K562 (cell line): ENCODE measurements around the gene CFAP300.

Experiments
- CBFB ChIP-seq: sonication (generic); formaldehyde crosslinking; IDR thresholded peaks from 2 replicates; pipeline ENCODE4 v1.4.0; 2020; ENCODE audit warnings: mild to moderate bottlenecking, missing genetic modification reagents
- CREB1 ChIP-seq, 2 experiments: sonication (generic) in 1 of 2; formaldehyde crosslinking in 1 of 2; IDR thresholded peaks; 2 replicates each; pipeline versions ENCODE4 v1.6.1 to v1.8.0; 2012 to 2022; ENCODE audit warnings: inconsistent platforms in 1 of 2, mild to moderate bottlenecking in 1 of 2, missing genetic modification reagents in 1 of 2, moderate library complexity in 1 of 2
- CREB3L1 ChIP-seq: fragments of 450-650 bp; IDR thresholded peaks from 2 replicates; pipeline ENCODE4 v1.6.1; 2014; ENCODE audit warnings: low read depth, mild to moderate bottlenecking, moderate library complexity, borderline replicate concordance
- POLR2A ChIP-seq: fragments of 450-650 bp; conservative IDR thresholded peaks from 2 replicates; pipeline ENCODE4 v1.6.1; 2016
- SAFB2 ChIP-seq: fragments of 200-400 bp; formaldehyde crosslinking; IDR thresholded peaks from 2 replicates; pipeline ENCODE4 v1.6.1; 2018; ENCODE audit warnings: borderline replicate concordance, low read length, low read depth, moderate library complexity; ENCODE audit not compliant: severe bottlenecking
- SREBF2 ChIP-seq: sonication (generic); formaldehyde crosslinking; IDR thresholded peaks from 2 replicates; pipeline ENCODE4 v1.4.0; 2020; ENCODE audit warnings: mild to moderate bottlenecking, missing genetic modification reagents
- TAF1 ChIP-seq: IDR thresholded peaks from 2 replicates; pipeline ENCODE4 v1.6.1; 2011; ENCODE audit warnings: mild to moderate bottlenecking, low read length, moderate library complexity; ENCODE audit not compliant: insufficient read depth, control insufficient read depth, severe bottlenecking; ENCODE audit errors: extremely low read depth
- ZNF140 ChIP-seq: fragments of 250-450 bp; sonication (Bioruptor Pico); IDR thresholded peaks from 2 replicates; pipeline ENCODE4 v1.8.0; 2021; ENCODE audit warnings: moderate library complexity, mild to moderate bottlenecking, inconsistent platforms
- ZNF79 ChIP-seq: fragments of 250-450 bp; sonication (Bioruptor Pico); IDR thresholded peaks from 2 replicates; pipeline ENCODE4 v1.4.0; 2020; ENCODE audit warnings: low read depth, mild to moderate bottlenecking, moderate library complexity

GRCh38 chr11:102117472-102118113 lies 70.4 kb downstream of the CFAP300 start:
- TF ChIP-seq ZNF140 = no peak
- no peak for TF ChIP-seq SREBF2 (CRISPR knock-in tag)
- TF ChIP-seq CREB1 (IDR thresholded peaks at IDR 0.05) = no peak
- TF ChIP-seq CREB1 (CRISPR knock-in tag; IDR thresholded peaks at IDR 0.05) = no peak
- no peak for TF ChIP-seq CREB3L1
- no peak for TF ChIP-seq TAF1
- no peak for TF ChIP-seq SAFB2
- no peak for TF ChIP-seq POLR2A
- no peak for TF ChIP-seq ZNF79
- no peak for TF ChIP-seq CBFB
